Coronary artery (tissue), 2 donors: ENCODE results near the gene DNASE2.
"Not testable (repeated sequence)": the region's sequence is repeated elsewhere in the genome, so short reads cannot be mapped to it uniquely, and the experiment has no call there.

Source experiments
- DNase-seq: peaks from one replicate; pipeline ENCODE4 v3.0.0-alpha.2; 2017; ENCODE audit warnings: low spot score
- H3K27ac ChIP-seq, 2 donors: fragments of 200-600 bp; sonication (generic); one replicate each; pipeline ENCODE4 v1.5.1; 2016 to 2019
- H3K4me3 ChIP-seq: fragments of 200-600 bp; sonication (generic); 2 replicates; pipeline ENCODE4 v1.5.1; 2016; ENCODE audit warnings: mild to moderate bottlenecking, moderate library complexity
- TF ChIP-seq, protein P1 (sequence below): fragments of 200-600 bp; sonication (generic); IDR thresholded peaks from one replicate; pipeline ENCODE4 v1.5.1; 2019; ENCODE audit warnings: antibody characterized with exemption

The DNASE2 gene

DNA sequence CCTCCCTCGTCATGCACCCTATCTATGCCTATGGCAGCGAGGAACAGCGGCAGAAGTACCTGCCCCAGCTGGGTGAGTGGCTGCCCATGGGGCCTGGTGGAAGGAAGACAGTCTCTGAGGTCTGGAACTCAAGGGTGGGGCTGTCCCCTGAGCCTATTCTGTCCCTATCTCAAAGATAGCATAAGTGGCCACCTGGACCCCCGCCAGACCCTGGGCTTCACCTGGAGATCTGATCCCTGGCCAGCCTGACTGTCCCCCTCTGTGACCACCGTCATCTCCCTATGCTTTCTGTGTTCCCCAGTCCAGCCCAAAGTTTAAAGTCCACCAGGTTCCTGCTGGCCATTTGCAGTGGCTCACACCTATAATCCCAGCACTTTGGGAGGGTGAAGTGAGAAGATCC is 12.3 kb upstream of the DNASE2 start:
- Histone ChIP-seq H3K27ac (no peak overlapping the region), H3K4me3 (no peak overlapping the region)
- no peak for DNase-seq
- TF ChIP-seq, protein P1, sequence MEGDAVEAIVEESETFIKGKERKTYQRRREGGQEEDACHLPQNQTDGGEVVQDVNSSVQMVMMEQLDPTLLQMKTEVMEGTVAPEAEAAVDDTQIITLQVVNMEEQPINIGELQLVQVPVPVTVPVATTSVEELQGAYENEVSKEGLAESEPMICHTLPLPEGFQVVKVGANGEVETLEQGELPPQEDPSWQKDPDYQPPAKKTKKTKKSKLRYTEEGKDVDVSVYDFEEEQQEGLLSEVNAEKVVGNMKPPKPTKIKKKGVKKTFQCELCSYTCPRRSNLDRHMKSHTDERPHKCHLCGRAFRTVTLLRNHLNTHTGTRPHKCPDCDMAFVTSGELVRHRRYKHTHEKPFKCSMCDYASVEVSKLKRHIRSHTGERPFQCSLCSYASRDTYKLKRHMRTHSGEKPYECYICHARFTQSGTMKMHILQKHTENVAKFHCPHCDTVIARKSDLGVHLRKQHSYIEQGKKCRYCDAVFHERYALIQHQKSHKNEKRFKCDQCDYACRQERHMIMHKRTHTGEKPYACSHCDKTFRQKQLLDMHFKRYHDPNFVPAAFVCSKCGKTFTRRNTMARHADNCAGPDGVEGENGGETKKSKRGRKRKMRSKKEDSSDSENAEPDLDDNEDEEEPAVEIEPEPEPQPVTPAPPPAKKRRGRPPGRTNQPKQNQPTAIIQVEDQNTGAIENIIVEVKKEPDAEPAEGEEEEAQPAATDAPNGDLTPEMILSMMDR, result no peak

GRCh38 chr19:12891553-12892021 is 10.3 kb upstream of the DNASE2 start:
- TF ChIP-seq, protein P1, result no peak
- peak overlapping the region; percentile 80 for H3K4me3 ChIP-seq
- H3K27ac ChIP-seq, result peak overlapping the region; percentile 75 to 83
- DNase-seq, result no peak

DNA sequence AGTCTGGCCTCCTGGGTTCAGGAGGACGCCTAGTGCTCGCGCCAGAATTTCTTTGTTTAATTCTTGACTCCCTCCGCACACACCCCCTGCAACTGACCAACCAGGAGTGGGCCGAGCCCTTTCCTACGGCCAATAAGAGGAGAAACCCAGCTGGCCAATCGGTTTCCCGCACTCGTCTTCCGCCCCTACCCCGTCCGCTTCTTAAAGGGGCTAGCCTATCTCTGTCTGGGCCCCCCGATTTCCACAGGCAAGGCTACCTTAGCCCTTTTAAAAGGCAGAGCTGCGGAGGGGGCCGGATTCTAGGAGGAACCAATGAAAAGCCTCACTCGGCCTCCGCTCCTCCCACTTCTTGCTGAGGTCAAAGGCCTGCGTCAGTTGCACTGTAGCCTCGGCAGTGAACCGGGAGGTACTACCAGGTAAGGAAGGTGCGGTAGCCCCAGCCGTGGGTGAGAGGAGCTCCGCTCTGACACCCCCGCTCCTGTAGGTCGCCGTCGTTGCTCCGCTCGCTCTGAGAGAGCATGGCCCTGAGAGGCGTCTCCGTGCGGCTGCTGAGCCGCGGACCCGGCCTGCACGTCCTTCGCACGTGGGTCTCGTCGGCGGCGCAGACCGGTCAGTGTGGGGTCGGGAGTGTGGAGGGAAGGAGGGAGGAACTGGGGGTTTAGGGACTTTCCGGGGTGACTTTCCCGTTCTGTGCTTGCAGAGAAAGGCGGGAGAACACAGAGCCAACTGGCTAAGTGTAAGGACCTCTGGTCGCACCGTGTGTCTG is 9.7 kb upstream of the DNASE2 start, which contains the start of gene GCDH:
GCDH (plus strand) TSS at position 374 of the 766 bp plus-strand sequence; CDS start at position 519, 145 bp downstream.
- TF ChIP-seq, protein P1, result no peak

DNA sequence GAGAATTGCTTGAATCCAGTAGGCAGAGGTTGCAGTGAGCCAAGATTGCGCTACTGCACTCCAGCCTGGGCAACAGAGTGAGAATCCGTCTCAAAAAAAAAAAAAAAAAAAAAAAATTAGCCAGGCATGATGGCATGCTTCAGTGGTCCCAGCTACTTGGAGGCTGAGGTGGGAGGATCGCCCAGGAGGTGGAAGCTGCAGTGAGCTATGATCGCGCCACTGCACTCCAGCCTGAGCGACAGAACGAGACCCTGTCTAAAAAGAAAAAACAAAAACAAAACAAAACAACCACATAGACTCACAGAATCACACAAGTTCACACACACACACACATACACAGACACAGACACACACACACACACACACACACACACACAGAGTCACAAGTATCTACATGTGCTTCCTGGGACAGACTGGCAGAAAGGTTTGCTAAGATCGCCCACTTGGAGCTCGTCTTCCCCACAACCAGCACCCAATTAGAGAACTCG is 9.1 kb upstream of the DNASE2 start:
- Histone ChIP-seq H3K4me3 (peak overlapping the region; percentile 80), H3K27ac (peak overlapping the region; percentile 75 to 83)
- not testable (repeated sequence) for DNase-seq

More for the DNA sequence above, 9.7 kb upstream of the DNASE2 start, which contains the start of gene GCDH:
- H3K4me3 ChIP-seq, result peak within 1 kb of the TSS; percentile 80
- peak within 1 kb of the TSS; percentile 75 to 83 for H3K27ac ChIP-seq
- DNase-seq, result peak; percentile 99

- TF ChIP-seq, protein P1, result no peak
- no peak overlapping the region for H3K4me3 ChIP-seq
- no peak for DNase-seq
- H3K27ac ChIP-seq, result no peak overlapping the region
These were observed 6.9 kb upstream of the DNASE2 start for GRCh38 chr19:12888006-12888603.

DNA sequence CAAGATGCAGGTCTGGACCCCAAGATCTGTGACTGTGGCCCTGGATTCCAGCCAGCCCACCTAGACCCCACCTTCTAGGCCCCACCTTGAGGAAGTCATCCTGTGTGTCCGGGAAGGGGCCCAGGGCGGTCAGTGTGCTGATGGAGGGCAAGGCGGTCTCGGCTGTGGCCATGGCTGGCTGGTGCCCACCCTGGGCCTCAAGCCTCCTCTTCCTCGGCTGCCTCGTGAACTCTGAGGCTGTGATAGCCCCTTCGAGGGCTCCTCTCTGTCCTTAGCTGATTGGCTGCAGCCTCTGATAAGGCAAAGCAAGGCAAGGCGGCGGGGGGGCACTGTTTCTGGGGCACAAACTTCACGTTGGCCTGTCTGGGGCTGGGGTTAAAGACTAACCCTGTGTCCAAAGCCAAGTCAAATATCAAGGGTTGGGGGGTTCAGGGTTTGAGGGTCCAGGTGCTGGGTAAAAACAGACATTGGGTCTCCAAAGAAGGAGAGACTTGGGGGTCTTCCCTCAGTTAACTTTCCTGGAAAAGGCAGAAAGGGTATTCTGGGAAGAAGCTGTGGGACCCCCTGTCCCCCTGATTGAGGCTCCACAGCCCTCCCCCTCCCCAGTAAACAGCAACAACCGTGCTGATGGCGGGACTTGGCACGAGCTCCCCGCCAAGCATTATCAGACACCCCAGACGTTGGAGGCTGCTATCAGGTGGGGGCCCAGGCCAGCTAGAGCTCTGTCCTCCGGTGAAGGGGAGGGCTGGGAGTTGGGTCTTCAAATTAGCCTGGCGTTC is 5.9 kb upstream of the DNASE2 start, which contains the start of gene KLF1:
KLF1 (minus strand) TSS at position 233 of the 779 bp plus-strand sequence; CDS start at position 172, 61 bp downstream.
- TF ChIP-seq, protein P1, result no peak

GRCh38 chr19:12886651-12886968 is 5.4 kb upstream of the DNASE2 start:
- DNase-seq, result no peak
- no peak overlapping the region for H3K4me3 ChIP-seq
- TF ChIP-seq, protein P1, result no peak
- H3K27ac ChIP-seq, result no peak overlapping the region

More for the DNA sequence above, 5.9 kb upstream of the DNASE2 start, which contains the start of gene KLF1:
- Histone ChIP-seq H3K4me3 (peak within 1 kb of the TSS; percentile 57), H3K27ac (no peak within 1 kb of the TSS)
- DNase-seq, result no peak
